ENCODE measurements around the gene RNF25. TPM values are rescaled to one million over a fixed set of nuclear protein-coding genes. Genes with fewer than 3 reads are reported as not detected.
A peak's percentile ranks its signal among the peaks of the same experiment; 100 is the strongest.

RNF25 gene
- total RNA-seq (2014; rRNA removed; shearing (Covaris generic)): 37.5 and 45.5 TPM in 2 replicates

GRCh38 chr2:218671654-218672566, at the start of gene RNF25, which contains the start of gene STK36:
Gene RNF25, minus strand, starts transcription at chr2:218672002. Its CDS starts 32 bp downstream, at chr2:218671970.
Gene STK36, plus strand, starts transcription at chr2:218672086. Its CDS starts 744 bp downstream, at chr2:218672830.
- DNase-seq (ENCODE audit: low read depth): peak; percentile 92

DNA sequence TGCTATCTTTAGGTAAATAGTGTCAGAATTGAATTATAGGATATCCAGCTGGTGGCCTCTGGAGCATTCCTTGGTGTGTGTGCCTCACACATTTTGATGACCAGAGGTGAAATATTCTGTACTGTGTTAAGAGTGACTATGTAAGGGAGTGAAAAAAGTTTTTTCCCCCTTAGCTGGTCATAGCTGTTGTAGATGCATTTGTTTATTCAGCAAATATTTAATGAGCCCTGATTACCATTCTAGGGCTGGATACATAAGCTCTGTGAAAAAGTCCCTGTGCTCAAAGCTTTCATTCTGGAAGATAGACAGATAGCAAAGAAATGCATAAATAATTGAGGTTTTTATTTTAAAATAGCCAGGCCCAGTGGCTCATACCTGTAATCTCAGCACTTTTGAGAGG, 49.7 kb upstream of the RNF25 start:
- no peak for DNase-seq (ENCODE audit: low read depth)

GRCh38 chr2:218720048-218721041, 48.5 kb upstream of the RNF25 start:
- DNase-seq (ENCODE audit: low read depth): no peak

GRCh38 chr2:218719457-218719856, 47.7 kb upstream of the RNF25 start:
- DNase-seq (ENCODE audit: low read depth): no peak

GRCh38 chr2:218718058-218718457, 46.3 kb upstream of the RNF25 start:
- DNase-seq (ENCODE audit: low read depth): no peak

- DNase-seq (ENCODE audit: low read depth): peak; percentile 30
Measured at GRCh38 chr2:218717262-218717661, 45.5 kb upstream of the RNF25 start.

- no peak for DNase-seq (ENCODE audit: low read depth)
Measured at GRCh38 chr2:218716070-218716469, 44.3 kb upstream of the RNF25 start.

- no peak for DNase-seq (ENCODE audit: low read depth)
Measured at GRCh38 chr2:218713922-218714321, 42.1 kb upstream of the RNF25 start.

DNA sequence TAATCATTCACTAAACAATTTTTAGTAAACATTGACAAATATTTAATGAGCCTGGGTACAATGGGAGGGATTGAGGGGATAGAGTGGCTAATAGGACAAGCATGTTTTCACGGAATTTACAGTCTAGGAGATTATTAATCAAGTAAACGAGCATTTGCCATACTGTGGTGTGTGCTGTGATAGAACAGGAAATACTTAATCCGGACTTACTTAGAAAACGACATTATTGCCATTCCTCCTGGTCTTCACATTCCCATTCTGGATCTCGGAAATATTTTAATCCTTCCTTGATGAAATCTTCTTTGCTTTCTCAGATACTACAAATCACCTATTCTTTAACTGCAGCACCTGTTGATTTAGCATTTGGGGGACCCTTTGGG, 39.7 kb upstream of the RNF25 start:
- DNase-seq (ENCODE audit: low read depth): no peak

DNA sequence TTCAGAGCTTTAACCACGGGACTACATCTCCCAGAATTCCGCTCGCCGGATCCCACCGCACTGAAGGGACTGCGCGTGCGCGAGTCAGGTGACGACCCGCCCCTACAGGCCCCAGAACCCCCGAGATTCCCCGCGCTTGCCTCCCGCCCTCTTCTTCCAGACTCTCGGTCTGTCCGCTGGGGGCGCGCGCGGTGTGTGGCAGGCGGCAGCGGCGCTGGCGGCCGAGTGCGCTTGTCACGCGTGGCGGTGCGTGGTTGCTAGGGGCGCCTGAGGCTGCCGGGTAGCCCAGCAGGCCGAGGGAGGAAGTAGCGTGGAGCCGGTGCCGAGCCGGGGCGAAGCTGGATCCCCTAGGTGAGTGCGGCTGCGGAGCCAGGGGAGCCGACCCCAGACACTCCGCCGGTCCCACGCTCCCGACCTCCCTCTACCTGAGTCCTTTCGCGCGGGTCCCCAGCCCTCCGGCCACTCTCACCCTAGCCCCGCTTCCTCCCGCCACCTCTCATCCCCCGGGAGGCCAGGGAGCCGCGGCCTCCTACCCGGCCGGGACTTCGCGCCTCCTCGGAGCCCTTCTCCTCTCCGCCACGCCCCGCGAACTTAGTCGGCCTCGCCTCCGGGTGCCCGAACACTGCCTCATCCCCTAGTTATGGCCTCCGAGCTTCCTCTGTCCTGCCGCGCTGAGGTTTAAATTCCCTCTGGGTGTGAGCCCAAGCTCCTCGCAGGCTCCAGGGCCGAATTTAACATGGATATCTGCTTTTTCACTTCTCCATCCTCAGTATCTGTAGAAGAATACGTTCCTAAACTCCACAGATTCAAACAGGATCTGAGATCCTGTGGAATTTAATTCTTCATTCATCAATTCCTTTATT, 39.1 kb upstream of the RNF25 start, which contains the start of gene TTLL4:
TTLL4 (plus strand) TSS at position 149 of the 863 bp plus-strand sequence. CDS start 26,842 bp downstream, outside the sequence.
- DNase-seq (ENCODE audit: low read depth): peak; percentile 95

DNA sequence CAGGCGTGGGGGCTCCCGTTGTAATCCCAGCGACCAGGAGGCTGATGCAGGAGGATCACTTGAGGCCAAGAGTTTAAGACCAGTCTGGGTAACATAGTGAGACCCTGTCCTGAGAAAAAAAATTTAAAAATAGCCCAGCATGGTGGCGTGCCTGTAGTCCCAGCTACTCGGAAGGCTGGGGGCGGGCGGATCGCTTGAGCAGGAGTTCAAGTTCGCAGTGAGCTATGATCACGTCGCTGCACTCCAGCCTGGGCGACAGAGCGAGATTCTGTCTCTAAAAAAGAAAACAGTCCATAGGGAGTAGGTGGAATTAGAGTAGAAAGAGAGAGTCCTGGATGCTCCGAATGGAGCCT, 38.5 kb upstream of the RNF25 start:
- DNase-seq (ENCODE audit: low read depth): no peak

GRCh38 chr2:218709908-218710307, 38.1 kb upstream of the RNF25 start:
- DNase-seq (ENCODE audit: low read depth): no peak

- DNase-seq (ENCODE audit: low read depth): no peak
Measured at GRCh38 chr2:218708086-218708485, 36.3 kb upstream of the RNF25 start.

- no peak for DNase-seq (ENCODE audit: low read depth)
Measured at GRCh38 chr2:218703341-218703740, 31.5 kb upstream of the RNF25 start.

- DNase-seq (ENCODE audit: low read depth): peak; percentile 17
Measured at GRCh38 chr2:218701806-218702205, 30.0 kb upstream of the RNF25 start.

DNA sequence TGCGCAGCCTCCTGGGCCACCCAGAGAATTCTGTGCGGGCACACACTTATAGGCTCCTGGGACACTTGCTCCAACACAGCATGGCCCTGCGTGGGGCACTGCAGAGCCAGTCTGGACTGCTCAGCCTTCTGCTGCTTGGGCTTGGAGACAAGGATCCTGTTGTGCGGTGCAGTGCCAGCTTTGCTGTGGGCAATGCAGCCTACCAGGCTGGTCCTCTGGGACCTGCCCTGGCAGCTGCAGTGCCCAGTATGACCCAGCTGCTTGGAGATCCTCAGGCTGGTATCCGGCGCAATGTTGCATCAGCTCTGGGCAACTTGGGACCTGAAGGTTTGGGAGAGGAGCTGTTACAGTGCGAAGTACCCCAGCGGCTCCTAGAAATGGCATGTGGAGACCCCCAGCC, 27.1 kb upstream of the RNF25 start:
- no peak for DNase-seq (ENCODE audit: low read depth)

- DNase-seq (ENCODE audit: low read depth): no peak
Measured at GRCh38 chr2:218694405-218695145, 22.8 kb upstream of the RNF25 start.

DNA sequence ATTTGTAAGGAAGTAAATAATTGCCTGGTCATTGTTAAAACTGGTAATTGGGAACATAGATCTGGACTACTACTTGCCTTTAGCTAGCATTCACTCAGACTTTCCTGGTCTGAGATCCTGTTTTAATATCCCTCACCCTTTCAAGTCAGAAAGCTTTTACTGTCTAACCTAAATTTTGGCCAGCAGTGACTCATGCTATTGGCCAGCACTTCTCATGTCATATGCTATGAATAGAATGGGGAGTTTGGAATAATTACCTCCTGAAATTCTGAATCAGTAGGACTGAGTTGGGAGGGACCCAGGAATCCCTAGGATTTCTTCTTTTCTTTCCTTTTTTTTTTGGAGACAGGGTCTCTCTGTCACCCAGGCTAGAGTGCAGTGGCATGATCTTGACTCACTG, 19.4 kb upstream of the RNF25 start:
- DNase-seq (ENCODE audit: low read depth): peak; percentile 41

- peak; percentile 79 for DNase-seq (ENCODE audit: low read depth)
Measured at GRCh38 chr2:218687400-218688060, 15.7 kb upstream of the RNF25 start.

- no peak for DNase-seq (ENCODE audit: low read depth)
Measured at GRCh38 chr2:218680061-218680460, 8.3 kb upstream of the RNF25 start.
